Tracheal epithelial cell (primary cell): Measurements from ENCODE around the gene MICALL1. TPM values are rescaled to one million over a fixed set of nuclear protein-coding genes. Genes with fewer than 3 reads are reported as not detected.

Experiments used
- total RNA-seq: library from RNA; depleted of rRNA; stranded (reverse); fragments of >200 nt; gene quantifications from 2 replicates; pipeline ENCODE4 v1.2.1, GENCODE V29; 2014

The MICALL1 gene, protein sequence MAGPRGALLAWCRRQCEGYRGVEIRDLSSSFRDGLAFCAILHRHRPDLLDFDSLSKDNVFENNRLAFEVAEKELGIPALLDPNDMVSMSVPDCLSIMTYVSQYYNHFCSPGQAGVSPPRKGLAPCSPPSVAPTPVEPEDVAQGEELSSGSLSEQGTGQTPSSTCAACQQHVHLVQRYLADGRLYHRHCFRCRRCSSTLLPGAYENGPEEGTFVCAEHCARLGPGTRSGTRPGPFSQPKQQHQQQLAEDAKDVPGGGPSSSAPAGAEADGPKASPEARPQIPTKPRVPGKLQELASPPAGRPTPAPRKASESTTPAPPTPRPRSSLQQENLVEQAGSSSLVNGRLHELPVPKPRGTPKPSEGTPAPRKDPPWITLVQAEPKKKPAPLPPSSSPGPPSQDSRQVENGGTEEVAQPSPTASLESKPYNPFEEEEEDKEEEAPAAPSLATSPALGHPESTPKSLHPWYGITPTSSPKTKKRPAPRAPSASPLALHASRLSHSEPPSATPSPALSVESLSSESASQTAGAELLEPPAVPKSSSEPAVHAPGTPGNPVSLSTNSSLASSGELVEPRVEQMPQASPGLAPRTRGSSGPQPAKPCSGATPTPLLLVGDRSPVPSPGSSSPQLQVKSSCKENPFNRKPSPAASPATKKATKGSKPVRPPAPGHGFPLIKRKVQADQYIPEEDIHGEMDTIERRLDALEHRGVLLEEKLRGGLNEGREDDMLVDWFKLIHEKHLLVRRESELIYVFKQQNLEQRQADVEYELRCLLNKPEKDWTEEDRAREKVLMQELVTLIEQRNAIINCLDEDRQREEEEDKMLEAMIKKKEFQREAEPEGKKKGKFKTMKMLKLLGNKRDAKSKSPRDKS
- total RNA-seq: 134 and 190 TPM in 2 replicates

DNA sequence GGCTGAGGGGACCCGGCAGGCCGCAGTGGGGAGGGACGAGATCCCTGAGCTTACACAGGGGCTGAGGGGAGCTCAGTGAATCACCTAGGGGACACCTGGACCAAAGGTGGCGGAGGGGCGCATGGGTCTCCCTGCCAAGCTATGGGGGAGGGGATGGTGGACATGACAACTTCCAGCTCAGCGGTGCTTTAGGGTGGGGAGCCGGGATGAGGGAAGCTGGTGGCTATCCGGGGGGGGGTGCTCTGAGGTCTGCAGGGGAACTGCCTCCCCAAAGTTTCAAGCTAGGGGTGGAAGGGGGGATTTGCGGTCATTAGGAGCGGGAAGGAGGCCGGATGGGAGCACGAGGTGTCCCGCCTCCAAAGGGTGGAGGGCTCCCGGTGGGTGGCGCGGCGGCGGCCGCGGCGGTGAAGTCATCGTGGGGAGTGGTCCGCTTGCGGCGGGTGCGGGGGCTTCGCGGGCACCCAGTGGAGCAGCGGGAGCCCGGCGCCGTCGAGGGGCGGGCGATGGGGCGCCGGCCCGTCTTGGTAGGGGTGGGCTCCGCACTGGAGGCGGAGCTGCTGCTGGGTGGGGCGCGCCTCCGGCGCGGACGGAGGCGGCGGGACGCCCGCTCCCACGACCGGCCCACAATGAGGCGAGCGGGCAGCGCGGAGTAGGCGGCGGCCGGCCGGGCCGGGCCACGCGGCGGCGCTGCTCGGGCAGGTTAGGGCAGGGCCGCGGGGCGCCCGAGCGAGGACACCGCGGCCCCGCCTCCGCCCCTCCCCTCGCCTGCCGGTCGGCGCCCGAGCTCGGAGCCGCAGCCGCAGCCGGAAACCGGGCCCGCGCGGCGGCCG is at the start of gene MICALL1:
Gene MICALL1, plus strand, starts transcription at position 764 of the 830 bp plus-strand sequence. CDS start 126 bp downstream, outside the sequence.

GRCh38 chr22:37953437-37954179 is 47.5 kb downstream of the MICALL1 start, which contains the start of the genes C22orf23 and POLR2F:
TSS of gene C22orf23 (minus strand) at chr22:37953601. CDS start at chr22:37953149, 452 bp downstream.
TSS of gene POLR2F (plus strand) at chr22:37953699. CDS start at chr22:37953788, 89 bp downstream.

DNA sequence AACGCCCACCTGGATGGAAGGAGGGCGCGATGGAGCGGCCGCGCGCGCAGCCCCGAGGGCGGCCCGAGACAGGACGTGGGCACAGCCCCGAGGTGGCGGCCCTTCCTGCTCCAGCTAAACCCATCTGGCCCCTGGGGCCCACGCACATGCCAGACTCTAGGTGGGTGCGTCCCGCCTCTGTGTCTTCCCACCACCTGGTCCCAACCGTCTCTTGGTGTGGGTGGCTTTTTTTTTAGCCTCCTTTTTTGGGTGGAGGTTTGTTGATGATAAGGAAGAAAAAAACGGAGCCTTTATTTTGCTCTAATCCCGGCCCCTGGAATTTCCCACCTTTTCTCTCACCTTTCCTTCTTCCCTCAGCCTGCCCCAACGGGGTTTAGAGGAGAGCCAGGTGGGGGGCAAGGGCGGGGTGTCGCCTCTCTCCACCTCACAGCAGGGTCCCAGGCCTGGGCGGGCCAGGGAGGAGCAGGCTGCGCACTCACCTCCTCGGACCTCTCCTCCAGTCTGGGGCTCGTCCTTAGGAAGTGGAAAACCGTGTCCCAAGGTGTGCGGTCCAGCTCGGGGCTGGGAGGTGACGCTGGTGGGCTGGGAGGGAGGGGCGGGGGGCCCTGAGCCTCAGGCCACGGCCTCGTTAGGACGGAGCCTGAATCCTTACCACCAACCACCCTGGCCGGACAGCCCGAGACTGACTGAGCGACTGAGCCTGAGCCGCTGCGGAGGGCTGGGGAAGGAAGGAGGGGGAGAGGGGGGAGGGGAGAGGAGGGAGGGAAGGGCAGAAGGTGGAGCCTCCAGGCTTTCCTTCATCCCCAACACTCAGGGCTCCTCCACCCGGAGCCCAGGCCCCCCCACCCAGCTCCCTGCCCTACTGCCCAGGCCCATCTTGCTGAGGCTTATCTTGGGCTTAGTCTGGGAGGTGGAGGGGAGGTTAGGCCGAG is 78.0 kb downstream of the MICALL1 start, which contains the start of gene SOX10:
Gene SOX10, minus strand, starts transcription at position 696 of the 932 bp plus-strand sequence. CDS start 771 bp downstream, outside the sequence.

Other genes starting within 250 kb of the MICALL1 start
- gene PDXP, start 247.6 kb upstream of the MICALL1 start, total RNA-seq: 9.2 and 10.0 TPM in 2 replicates
- gene LGALS1, start 230.7 kb upstream of the MICALL1 start, total RNA-seq: 1,268 and 2,738 TPM in 2 replicates
- 20.0 and 35.9 TPM in 2 replicates for gene NOL12, start 220.0 kb upstream of the MICALL1 start, total RNA-seq
- 49.0 and 54.7 TPM in 2 replicates for gene TRIOBP, start 209.2 kb upstream of the MICALL1 start, total RNA-seq
- gene GCAT, start 98.4 kb upstream of the MICALL1 start, total RNA-seq: 23.4 and 26.4 TPM in 2 replicates
- not detected in 2 replicates for gene GALR3, start 82.9 kb upstream of the MICALL1 start, total RNA-seq
- 15.8 and 20.0 TPM in 2 replicates for gene ANKRD54, start 62.0 kb upstream of the MICALL1 start, total RNA-seq
- 380 and 527 TPM in 2 replicates for gene EIF3L, start 56.9 kb upstream of the MICALL1 start, total RNA-seq
- under 0.01 TPM in 1 of 2 replicates, not detected in the other for gene C22orf23, start 47.3 kb downstream of the MICALL1 start, total RNA-seq
- gene POLR2F, start 47.4 kb downstream of the MICALL1 start, total RNA-seq: 25.2 and 31.3 TPM in 2 replicates
- gene SOX10, start 78.3 kb downstream of the MICALL1 start, total RNA-seq: not detected in 2 replicates
- 15.1 and 29.9 TPM in 2 replicates for gene PICK1, start 151.1 kb downstream of the MICALL1 start, total RNA-seq
- 0.24 and 1.5 TPM in 2 replicates for gene SLC16A8, start 177.9 kb downstream of the MICALL1 start, total RNA-seq
- gene BAIAP2L2, start 204.4 kb downstream of the MICALL1 start, total RNA-seq: 0.21 and 0.48 TPM in 2 replicates